ENCODE measurements around the gene CRELD2.

Gene CRELD2

DNA sequence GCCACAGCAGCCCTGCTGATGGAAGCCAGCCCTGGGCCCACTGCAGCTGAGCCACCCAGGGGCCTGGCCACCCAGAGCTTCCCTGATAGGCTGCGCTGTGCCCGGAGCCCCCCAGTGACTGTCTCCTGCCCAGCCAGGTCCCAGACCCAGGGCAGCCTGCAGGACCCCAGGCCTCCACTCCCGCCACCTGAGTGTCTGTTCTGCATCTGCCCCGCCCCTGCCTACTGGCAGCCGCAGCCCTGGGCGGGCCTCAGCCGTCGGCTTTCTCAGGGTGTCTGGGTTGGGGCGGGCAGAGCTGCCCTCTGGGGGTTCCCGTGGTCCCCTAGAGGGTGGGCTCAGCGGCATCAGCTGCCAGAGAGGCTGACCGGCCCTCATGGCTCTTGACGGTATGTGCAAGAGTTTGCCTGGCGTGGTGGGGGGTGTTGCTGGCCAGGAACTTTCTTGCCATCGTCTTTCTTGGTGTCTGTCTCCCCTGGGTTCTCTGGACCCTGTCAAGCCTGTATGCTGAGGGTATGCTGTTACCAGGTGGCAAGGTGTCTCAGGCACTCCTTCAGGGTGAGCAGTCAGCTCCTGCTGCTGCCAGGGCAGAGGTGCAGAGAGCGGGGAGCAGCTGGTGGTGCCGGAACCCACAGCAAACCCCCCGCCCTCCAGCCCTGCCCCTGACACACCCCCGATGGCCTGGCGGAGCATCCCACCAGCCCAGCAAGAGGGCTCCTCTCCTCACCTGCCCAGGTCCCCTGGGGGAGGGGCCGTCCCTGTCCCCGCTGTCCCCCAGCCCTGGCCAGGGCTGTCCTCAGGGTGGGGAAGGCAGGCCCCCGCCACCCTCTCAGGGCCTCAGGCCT lies 29.9 kb downstream of the CRELD2 start:
- Histone ChIP-seq H3K27ac (no peak overlapping the region), H3K4me3 (no peak overlapping the region)
- TF ChIP-seq, protein P1, sequence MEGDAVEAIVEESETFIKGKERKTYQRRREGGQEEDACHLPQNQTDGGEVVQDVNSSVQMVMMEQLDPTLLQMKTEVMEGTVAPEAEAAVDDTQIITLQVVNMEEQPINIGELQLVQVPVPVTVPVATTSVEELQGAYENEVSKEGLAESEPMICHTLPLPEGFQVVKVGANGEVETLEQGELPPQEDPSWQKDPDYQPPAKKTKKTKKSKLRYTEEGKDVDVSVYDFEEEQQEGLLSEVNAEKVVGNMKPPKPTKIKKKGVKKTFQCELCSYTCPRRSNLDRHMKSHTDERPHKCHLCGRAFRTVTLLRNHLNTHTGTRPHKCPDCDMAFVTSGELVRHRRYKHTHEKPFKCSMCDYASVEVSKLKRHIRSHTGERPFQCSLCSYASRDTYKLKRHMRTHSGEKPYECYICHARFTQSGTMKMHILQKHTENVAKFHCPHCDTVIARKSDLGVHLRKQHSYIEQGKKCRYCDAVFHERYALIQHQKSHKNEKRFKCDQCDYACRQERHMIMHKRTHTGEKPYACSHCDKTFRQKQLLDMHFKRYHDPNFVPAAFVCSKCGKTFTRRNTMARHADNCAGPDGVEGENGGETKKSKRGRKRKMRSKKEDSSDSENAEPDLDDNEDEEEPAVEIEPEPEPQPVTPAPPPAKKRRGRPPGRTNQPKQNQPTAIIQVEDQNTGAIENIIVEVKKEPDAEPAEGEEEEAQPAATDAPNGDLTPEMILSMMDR (IDR thresholded peaks at IDR 0.05): no peak
- DNase-seq (ENCODE audit: low spot score): no peak

DNA sequence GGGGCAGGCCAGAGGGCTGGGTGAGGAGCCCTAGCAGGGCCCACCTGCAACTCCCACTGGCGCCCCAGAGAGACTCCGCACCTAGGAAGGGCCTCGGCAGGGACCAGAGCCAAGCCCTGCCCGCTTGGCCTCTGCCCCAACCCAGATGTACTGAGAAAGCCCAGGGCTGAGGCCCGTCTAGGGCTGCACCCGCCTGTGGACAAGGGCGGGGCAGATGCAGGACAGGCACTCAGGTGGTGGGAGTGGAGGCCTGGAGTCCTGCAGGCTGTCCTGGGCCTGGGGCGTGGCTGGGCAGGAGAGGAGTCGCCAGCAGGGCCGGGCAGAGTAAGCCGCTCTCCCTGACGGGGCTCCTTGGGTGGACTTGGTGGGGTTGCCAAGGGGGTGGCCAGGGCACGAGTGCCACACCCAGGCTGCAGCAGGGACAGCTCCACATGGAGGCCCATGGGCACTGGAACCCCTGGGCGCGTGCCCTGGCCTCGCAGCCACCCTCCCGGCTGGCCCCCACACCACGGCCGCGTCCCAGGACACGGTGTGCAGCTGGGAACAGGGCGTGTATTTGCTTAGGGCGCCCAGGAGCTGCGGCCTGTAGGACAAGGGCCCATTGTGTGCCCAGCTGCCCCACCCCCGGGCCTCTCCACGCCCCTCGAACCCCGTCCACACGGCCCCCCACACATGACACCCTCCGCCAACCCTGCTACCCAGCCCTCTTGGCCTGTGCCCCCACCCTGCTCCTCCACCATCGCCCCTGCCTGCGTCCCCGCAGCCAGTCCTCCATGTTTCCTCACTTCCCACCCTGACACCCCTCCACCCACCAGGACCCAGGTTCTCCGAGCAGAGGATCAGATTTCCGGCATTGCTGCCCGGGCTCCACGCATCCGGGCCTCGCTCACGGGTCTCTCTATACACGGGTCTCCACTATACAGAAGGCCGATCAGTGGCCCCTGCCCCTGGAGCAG lies 30.8 kb downstream of the CRELD2 start:
- TF ChIP-seq, protein P1 (IDR thresholded peaks at IDR 0.05): no peak
- H3K4me3 ChIP-seq: no peak overlapping the region
- no peak overlapping the region for H3K27ac ChIP-seq
- no peak for DNase-seq (ENCODE audit: low spot score)

DNA sequence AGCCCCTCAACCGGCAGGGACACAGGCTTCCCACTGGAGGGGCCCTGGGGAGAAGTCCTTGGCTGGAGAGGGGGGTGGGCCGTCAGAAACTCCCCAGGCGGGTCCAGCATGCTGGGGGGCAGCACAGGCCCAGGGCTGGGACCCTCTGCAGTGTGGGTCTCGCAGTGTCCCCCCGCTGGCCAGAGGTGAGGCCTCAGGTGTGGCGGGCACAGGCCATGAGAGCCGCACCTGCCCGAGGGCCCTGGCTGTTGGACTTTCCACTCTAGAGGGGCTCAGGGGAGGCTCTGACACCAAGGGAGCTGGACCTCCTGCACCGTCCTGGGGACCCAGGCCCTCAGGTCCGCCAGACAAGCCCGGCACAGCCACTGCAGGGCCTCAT lies 31.5 kb downstream of the CRELD2 start:
- no peak for DNase-seq (ENCODE audit: low spot score)
- no peak overlapping the region for H3K4me3 ChIP-seq
- TF ChIP-seq, protein P1 (IDR thresholded peaks at IDR 0.05): no peak
- H3K27ac ChIP-seq: no peak overlapping the region

DNA sequence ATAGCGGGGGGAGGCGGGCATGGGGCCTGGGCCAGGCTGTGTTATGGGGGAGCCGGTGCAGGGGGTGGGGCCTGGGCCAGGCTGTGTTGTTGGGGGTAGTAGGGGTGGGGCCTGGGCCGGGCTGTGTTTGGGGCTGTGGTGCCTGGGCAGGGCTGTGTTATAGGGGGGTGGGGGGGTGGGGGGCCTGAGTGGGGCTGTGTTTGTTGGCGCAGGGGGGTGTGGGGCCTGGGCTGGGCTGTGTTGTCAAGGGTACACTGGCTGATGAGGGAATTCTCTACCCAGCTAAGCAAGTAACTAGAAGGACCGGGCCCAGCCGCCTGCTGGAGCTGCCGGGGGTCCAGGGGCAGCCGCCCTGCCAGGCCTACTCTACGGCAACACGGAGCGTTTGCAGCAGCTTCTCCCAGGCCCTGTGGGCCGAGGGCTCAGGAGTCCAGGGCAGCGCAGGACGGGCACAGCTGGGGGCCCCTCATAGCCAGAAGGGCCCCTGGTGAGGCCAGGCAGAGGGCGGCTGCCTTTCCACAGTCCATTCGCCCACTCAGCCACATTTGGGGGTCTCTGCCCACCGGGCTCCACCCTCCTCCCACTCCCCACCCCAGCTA lies 32.1 kb downstream of the CRELD2 start:
- no peak overlapping the region for H3K4me3 ChIP-seq
- TF ChIP-seq, protein P1 (IDR thresholded peaks at IDR 0.05): no peak
- no peak for DNase-seq (ENCODE audit: low spot score)
- H3K27ac ChIP-seq: no peak overlapping the region

DNA sequence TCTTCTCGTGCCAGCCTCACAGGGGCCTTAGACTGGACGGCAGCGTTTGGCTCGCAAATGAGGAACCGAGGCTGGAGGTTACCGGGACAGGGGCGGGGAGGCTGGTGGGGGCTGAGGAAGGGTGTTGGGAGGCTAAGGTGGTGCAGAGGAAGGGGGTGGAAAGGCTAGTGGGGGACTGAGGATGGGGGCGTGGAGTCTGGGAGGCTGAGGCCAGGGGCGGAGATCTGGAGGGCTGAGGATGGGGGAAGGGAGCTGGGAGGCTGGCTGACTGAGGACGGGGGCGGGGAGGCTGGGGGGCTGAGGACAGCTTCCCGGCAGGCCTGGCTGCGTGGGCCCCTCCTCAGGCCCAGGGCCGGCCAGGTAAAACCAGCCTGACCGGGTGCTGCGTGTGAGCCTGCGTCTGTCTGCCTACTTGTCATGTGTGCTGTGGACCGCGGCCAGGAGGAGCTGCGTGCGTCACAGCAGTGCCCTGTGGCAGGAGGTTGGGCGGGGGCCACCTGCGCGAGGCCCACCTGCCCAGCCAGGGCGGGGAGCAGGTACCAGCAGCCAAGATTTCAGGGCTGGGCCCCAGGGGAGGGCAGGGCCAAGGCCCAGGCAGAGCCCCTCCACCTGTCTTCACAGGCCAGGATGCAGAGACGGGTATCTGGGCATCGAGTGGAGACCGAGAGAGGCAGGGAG lies 32.7 kb downstream of the CRELD2 start:
- TF ChIP-seq, protein P1 (IDR thresholded peaks at IDR 0.05): no peak
- Histone ChIP-seq H3K27ac (no peak overlapping the region), H3K4me3 (no peak overlapping the region)
- no peak for DNase-seq (ENCODE audit: low spot score)

DNA sequence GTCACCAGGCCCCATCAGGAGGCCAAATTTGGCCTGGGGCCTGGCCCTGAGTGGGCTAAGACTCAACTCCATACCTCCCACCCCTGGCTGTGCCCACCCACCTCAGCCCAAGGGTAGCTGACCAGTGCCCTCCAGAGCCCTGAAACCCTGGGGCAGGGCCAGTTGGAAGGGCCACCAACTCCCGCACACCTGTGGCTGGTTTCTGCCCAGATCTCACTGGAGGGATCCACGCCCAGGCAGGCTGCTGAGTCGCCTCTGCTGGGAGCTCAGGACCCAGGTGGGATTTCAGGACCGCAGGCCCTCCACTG lies 33.2 kb downstream of the CRELD2 start:
- peak overlapping the region in 1 of 2 donors; percentile 20 for H3K27ac ChIP-seq
- DNase-seq (ENCODE audit: low spot score): no peak
- H3K4me3 ChIP-seq: no peak overlapping the region
- TF ChIP-seq, protein P1 (IDR thresholded peaks at IDR 0.05): no peak
